Measurements from ENCODE around the gene GABRG3. TPM values are rescaled to one million over a fixed set of nuclear protein-coding genes. Genes with fewer than 3 reads are reported as not detected.
"Not testable (repeated sequence)": the region's sequence is repeated elsewhere in the genome, so short reads cannot be mapped to it uniquely, and the experiment has no call there.

GABRG3 gene
- polyA plus RNA-seq, 12 donors, result 0.14 to 1.3 (median 0.29) TPM; not detected in 2

- DNase-seq, result no peak
Observed at GRCh38 chr15:27175472-27176153, 204.6 kb downstream of the GABRG3 start.

DNA sequence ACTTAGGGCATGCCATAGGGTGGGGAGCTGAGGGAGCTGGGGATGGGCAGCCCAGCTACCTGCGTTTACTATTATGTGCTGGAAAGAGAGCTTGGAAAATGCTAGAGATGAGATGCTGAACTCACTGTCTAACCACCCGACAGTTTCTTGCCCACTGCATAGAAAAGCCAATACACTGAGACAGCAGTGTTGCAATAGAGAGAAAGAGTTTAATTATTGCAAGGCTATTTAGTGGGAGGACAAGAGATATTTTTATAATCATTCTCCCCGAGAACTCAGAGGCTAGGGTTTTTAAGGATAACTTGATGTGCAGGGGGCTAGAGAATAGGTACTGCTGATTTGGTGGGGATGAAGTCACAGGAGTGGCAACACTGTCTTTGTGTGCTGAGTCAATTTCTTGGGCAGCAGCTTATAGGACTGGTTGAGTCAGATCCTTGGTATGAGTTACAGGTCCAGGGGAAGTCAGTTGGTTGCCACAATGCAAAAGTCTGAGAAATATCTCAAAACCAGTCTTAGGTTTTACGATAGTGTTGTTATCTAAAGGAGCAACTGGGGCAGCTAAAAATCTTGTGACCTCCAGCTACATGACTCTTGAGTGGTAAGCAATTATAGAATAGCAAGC is 205.9 kb downstream of the GABRG3 start:
- no peak for DNase-seq

DNA sequence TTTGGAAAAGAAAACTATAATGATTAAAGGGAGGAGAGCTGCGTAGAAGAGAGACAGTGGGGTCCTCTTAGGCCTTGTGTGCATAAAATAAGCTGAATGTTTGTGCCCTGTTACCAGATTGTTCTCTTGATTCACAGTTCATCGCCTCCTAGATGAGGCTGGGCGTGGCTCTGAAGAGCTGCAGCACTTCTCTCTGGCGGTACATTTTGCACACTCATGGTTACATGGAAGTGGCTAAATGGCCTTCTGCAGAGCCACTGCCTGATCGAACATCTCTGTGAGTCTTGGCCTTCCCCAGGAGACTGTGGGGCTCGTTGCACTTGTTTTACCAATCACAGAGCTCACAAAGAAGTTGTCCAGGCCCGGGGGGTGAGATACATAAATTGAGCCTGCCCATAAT is 208.8 kb downstream of the GABRG3 start:
- no peak for DNase-seq

DNA sequence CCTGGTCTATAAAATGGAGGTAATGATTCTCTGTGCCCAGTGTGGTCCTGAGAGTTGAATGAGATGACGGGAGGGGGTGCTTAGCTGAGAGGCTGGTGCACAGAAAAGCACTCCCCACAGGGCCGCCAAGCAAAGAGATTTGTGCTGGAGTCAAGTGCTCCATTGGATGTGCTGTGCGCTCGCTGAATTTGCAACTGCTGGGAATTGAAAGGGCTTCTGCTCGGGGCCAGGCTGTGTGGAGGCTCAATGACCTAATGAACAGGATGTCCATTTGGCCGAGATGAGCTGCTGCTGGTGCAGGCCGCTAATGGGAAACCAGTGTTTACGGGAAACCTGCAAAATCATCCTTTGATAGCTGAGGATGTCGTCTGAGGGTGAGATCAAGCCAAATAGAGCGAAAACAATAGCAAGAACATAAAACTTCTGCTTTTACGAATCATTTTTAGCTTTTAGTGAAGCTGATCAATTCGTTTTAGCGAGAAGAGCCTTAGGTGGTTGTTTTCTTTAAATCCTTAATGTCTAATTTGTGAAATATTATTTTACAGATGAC is 211.7 kb downstream of the GABRG3 start:
- peak; percentile 16 for DNase-seq

- peak; percentile 63 for DNase-seq
Observed at GRCh38 chr15:27183201-27183600, 212.2 kb downstream of the GABRG3 start.

GRCh38 chr15:27191515-27191914 is 220.5 kb downstream of the GABRG3 start:
- DNase-seq, result not testable (repeated sequence)

DNA sequence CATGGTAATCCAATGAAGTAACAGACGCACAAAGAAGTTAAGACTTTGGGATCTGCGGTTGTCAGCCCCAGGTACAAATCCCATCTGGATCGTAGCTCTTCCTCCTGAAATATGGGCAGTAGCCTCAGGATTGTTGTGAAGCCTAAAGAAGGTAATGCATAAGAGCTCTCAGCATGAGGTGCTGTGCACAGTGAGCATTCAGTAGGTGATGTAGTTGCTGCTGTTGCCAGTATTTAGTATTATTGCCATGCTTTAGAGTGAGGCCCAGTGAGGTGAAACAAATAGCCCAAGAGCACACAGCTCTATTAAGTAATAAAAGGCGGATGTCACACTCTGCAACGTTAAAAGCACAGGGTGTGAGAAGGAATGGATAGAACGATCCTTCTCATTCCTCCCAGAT is 225.7 kb downstream of the GABRG3 start:
- DNase-seq, result no peak

GRCh38 chr15:27201425-27201824 is 230.4 kb downstream of the GABRG3 start:
- no peak for DNase-seq

GRCh38 chr15:27210176-27210575 is 239.2 kb downstream of the GABRG3 start:
- no peak for DNase-seq

GRCh38 chr15:27214032-27214431 is 243.1 kb downstream of the GABRG3 start:
- DNase-seq, result no peak

- no peak for DNase-seq
Observed at GRCh38 chr15:27214961-27215360, 244.0 kb downstream of the GABRG3 start.

DNA sequence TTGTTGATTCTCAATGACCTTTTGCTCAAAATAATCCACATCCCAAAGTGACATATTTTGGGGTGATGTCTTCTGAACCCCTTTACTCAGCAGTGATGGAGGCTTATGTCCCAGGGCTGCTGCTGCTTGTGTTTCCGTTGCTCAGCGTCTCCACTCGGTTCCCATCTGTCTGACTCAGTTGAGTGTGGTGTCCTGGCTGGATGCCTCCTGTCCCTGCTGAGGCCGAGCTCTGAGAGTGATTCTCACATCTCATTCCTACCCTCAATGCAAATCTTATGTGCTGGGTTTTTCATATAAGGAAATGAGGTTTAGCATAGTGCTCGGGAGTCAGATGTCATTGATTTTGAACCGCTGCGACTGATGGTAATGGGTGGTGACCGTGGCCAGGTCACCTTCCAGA is 247.4 kb downstream of the GABRG3 start:
- DNase-seq, result no peak

- DNase-seq, result no peak
Observed at GRCh38 chr15:27219636-27220035, 248.7 kb downstream of the GABRG3 start.

DNA sequence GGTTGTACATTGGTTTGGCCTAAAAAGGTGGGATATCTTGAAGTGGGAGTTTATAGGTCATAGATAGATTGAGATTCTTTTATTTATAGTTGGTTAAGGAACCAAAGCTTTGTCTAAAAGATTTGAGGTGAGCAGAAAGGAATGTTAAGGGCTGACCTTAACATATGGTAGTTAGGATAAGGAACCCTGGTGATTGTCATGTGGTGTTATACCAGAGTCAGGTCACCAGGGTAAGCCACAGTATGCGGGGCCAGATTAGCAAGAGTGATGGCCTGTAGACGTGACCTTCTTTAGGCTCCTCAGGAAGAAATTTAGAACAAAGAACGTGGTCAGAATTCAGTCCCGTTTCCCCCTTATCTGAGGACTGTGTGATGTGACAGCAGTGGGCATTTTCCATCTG is 249.2 kb downstream of the GABRG3 start:
- no peak for DNase-seq

- DNase-seq, result no peak
Observed at GRCh38 chr15:27222479-27222878, 251.5 kb downstream of the GABRG3 start.

DNA sequence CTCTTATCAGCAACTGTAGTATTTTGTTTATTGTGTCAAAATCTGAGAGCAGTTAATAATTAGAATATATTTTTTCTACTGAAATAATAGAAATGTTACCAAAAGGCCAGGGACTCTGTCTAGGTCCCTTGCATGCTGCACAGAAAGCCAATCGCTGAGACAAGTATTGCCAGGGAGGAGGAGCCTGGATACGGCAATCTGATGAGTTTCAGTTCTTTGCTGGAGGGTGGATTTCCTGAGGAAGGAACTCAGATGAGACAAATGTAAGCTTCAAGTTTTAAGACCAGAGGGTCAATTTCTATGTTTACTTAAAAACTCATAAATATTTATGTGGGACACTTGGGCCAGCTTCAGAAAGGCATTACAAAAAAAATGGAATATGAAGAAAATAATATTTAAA is 252.2 kb downstream of the GABRG3 start:
- no peak for DNase-seq

GRCh38 chr15:27231811-27232210 is 260.8 kb downstream of the GABRG3 start:
- DNase-seq, result no peak

- no peak for DNase-seq
Observed at GRCh38 chr15:27232876-27233275, 261.9 kb downstream of the GABRG3 start.

DNA sequence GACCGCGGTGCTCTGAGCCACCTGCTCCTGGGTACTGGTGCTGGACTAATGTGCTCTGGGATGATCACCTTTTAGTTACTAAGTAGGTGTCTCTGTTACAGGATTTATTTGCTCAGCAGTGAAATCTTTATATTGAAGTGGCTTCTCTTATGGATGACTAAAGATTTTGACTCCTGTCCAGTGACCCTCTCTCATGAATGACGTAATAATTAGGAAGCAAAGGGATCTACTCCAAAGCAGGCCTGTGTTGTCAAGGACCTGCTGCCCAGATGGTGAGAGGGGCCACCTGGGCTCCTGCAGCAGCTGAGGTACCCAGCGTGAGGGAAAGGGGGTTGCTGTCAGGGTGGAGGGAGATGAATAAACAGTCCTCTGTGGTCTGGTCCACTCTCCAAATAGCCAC is 263.6 kb downstream of the GABRG3 start:
- no peak for DNase-seq

GRCh38 chr15:27235161-27235560 is 264.2 kb downstream of the GABRG3 start:
- DNase-seq, result no peak

DNA sequence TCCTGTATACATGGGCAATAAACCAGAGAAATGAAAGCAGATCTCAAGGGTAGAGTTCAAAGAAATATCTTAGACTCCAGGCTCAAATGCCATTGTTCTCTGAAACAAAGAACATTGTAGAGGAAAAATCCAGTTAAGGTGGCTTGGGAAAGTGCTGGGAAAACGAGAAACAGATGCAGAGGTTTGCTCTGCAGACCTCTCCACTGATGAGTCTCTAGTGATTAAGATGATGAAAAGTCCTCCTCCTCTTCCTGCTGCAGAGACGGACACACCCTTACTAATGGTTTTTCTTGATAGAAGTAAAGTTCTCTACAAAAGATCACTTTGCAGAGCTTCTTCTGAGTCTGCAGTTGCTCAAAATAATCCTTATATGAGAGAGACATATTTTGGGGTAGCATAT is 264.7 kb downstream of the GABRG3 start:
- DNase-seq, result peak; percentile 39

DNA sequence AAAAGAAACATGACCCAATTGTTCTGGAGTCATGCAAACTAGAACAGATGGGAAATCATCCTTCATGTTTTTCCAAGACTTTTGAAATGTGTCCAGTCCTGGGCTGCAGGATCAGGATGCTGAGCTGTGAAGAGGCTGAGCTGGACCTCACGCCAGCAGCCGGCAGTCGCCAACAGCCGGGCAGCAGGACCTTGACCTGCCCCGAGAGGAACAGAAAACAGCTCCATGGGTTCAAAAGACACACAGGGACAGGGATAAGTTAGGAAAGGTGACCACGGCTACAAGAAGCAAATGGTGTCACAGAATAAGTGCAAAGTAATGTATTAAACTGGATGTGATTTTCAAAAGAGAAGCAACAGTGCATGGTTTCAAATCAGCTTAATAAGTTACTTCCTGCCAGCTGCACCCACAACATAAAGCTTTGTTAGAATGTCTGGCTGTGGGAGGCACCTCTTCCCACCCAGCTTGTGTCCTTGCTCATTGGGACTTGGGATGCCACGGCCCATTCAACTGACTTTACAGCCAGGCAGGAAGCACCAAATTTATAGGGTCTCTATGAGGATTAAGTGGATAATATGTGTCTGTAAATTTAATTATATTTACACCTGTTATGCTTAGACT is 266.4 kb downstream of the GABRG3 start:
- DNase-seq, result no peak

GRCh38 chr15:27238209-27238608 is 267.2 kb downstream of the GABRG3 start:
- no peak for DNase-seq
